HL-60 (cell line): ENCODE data around the gene HOXB13.

Experiments used
- GABPA ChIP-seq: IDR thresholded peaks from 2 replicates; pipeline ENCODE4 v1.6.1; 2012; ENCODE audit warnings: low read depth
- POLR2AphosphoS5 ChIP-seq: IDR thresholded peaks from 2 replicates; pipeline ENCODE4 v1.6.1; 2012; ENCODE audit warnings: low read depth
- TF ChIP-seq, protein P1 (sequence below): IDR thresholded peaks from one replicate; pipeline ENCODE4 v1.5.1; 2011; ENCODE audit warnings: low read length, control low read depth, inconsistent platforms; ENCODE audit not compliant: insufficient read depth
- TF ChIP-seq, protein P2 (sequence below): IDR thresholded peaks from 2 replicates; pipeline ENCODE4 v1.6.1; 2012; ENCODE audit warnings: low read depth; ENCODE audit not compliant: insufficient replicate concordance

DNA sequence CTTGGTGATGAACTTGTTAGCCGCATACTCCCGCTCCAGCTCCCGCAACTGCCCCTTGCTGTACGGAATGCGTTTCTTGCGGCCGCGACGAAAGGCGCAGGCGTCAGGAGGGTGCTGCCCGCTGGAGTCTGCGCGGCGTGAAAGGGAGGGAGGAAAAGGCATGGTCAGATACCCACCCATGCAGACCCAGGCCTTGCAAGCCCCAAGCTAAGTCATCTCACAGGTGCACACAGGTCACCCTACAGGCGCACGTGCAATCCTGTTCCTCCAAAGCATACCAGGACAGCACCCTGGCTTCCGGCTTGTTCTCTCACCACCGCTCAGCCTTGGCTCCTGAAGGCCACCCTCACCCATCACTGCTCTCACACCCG lies 1.6 kb downstream of the HOXB13 start:
- TF ChIP-seq, protein P1, sequence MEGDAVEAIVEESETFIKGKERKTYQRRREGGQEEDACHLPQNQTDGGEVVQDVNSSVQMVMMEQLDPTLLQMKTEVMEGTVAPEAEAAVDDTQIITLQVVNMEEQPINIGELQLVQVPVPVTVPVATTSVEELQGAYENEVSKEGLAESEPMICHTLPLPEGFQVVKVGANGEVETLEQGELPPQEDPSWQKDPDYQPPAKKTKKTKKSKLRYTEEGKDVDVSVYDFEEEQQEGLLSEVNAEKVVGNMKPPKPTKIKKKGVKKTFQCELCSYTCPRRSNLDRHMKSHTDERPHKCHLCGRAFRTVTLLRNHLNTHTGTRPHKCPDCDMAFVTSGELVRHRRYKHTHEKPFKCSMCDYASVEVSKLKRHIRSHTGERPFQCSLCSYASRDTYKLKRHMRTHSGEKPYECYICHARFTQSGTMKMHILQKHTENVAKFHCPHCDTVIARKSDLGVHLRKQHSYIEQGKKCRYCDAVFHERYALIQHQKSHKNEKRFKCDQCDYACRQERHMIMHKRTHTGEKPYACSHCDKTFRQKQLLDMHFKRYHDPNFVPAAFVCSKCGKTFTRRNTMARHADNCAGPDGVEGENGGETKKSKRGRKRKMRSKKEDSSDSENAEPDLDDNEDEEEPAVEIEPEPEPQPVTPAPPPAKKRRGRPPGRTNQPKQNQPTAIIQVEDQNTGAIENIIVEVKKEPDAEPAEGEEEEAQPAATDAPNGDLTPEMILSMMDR, result no peak
- no peak for TF ChIP-seq POLR2AphosphoS5
- TF ChIP-seq, protein P2, sequence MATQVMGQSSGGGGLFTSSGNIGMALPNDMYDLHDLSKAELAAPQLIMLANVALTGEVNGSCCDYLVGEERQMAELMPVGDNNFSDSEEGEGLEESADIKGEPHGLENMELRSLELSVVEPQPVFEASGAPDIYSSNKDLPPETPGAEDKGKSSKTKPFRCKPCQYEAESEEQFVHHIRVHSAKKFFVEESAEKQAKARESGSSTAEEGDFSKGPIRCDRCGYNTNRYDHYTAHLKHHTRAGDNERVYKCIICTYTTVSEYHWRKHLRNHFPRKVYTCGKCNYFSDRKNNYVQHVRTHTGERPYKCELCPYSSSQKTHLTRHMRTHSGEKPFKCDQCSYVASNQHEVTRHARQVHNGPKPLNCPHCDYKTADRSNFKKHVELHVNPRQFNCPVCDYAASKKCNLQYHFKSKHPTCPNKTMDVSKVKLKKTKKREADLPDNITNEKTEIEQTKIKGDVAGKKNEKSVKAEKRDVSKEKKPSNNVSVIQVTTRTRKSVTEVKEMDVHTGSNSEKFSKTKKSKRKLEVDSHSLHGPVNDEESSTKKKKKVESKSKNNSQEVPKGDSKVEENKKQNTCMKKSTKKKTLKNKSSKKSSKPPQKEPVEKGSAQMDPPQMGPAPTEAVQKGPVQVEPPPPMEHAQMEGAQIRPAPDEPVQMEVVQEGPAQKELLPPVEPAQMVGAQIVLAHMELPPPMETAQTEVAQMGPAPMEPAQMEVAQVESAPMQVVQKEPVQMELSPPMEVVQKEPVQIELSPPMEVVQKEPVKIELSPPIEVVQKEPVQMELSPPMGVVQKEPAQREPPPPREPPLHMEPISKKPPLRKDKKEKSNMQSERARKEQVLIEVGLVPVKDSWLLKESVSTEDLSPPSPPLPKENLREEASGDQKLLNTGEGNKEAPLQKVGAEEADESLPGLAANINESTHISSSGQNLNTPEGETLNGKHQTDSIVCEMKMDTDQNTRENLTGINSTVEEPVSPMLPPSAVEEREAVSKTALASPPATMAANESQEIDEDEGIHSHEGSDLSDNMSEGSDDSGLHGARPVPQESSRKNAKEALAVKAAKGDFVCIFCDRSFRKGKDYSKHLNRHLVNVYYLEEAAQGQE, result no peak
- TF ChIP-seq GABPA, result no peak
